NCI-H128 (cell line): ENCODE data around the gene UNC5C.

Experiments used
- DNase-seq: peaks from one replicate; lab custom pipeline; 2025; ENCODE audit not compliant: unreplicated experiment; lab: John Stamatoyannopoulos, UW

The UNC5C gene

DNA sequence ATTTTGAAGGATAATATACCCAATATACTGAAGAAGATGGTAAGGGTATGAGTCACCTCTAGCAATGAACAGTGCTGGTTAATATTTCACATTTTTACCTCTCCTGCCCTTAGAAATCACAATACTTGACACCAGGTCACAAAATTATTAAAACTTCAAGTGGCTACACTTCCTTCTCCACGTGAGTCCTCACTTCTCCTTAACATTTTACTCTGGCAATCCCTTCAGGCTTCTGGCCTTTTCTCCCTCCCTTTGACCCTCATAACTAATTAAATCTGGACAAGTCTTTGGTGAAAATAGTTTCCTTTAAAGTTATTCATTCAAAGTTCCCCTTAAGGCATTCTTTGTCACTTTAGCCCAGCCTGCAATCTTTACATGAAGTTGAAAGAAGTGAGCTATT is 190.4 kb downstream of the UNC5C start:
- no peak for DNase-seq

DNA sequence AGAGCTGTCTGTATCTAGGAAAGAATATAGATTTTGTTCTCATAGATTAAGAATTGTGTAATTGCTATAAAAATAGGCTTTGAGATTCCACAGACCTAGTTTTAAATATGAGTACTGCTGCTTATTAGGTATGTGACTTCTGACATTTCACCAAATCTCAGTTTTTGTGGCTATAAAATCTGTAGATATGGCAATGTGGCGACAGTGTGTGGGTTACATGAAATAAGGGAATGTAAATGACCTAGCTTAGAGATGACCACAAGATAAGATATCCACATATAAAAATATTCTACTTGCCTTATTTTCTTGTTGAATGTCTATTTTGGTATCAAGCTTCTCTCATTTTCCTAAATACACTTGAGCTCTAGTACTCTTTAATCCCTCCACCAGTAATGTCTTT is 193.8 kb downstream of the UNC5C start:
- DNase-seq: no peak

- DNase-seq: no peak
These were observed 200.4 kb downstream of the UNC5C start for GRCh38 chr4:95348418-95348817.

- DNase-seq: no peak
These were observed 205.5 kb downstream of the UNC5C start for GRCh38 chr4:95343235-95343634.

GRCh38 chr4:95340191-95340590 is 208.6 kb downstream of the UNC5C start:
- no peak for DNase-seq

DNA sequence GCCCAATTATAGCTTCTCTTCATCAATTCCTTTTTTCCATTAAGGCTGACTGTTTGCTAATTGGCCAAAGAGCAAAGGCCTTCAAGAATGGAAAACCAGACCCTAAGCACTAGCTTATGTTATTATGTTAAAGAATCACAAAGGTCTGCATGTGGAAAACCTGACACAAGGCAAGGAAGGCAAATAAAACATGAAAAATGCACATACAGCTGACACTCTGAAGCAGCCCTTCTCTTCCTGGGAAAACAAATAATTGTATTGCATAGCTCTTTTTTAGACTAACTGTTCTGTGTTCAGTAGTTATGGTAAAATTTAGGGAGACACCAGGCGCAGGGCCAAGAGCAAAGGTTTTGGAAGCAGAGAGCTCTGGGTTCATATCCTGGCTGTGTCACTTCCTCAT is 223.1 kb downstream of the UNC5C start:
- DNase-seq: no peak

DNA sequence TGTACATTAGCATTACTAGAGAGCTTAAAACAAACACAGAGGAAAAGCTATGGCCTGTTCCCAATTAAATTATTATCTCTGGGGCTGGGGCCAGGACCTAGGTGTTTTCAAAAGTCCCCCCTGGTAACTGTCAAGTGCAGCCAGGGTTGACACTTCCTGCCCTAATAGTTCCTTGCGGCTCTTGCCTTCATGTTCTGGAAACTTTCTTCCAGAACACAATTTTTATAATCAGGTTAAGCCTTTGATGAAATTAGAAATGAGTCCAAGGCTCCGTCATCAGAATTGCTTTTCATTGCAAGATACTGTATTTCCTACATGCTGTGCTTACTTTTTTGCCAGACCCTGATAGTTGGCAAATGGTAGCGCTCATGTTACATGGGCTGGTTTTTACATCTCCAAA is 229.6 kb downstream of the UNC5C start:
- no peak for DNase-seq

- no peak for DNase-seq
These were observed 230.3 kb downstream of the UNC5C start for GRCh38 chr4:95318483-95318882.

DNA sequence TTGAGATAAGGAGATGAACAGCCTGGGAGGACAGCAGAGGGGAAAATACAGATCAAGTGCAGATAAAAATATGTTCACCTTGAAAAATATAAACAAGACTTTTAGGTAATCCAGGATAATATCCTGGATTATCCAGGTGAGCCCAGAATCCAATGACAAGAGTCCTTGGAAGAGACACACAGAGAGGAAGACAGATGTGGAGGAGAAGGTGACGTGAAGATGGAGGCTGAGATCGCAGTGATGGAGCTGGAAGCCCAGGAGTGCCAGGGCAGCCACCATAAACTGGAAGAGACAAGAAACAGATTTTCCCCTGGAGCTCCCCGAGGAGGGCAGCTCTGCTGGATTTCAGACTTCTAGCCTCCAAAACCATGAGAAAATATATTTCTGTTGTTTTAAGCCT is 230.7 kb downstream of the UNC5C start:
- no peak for DNase-seq

DNA sequence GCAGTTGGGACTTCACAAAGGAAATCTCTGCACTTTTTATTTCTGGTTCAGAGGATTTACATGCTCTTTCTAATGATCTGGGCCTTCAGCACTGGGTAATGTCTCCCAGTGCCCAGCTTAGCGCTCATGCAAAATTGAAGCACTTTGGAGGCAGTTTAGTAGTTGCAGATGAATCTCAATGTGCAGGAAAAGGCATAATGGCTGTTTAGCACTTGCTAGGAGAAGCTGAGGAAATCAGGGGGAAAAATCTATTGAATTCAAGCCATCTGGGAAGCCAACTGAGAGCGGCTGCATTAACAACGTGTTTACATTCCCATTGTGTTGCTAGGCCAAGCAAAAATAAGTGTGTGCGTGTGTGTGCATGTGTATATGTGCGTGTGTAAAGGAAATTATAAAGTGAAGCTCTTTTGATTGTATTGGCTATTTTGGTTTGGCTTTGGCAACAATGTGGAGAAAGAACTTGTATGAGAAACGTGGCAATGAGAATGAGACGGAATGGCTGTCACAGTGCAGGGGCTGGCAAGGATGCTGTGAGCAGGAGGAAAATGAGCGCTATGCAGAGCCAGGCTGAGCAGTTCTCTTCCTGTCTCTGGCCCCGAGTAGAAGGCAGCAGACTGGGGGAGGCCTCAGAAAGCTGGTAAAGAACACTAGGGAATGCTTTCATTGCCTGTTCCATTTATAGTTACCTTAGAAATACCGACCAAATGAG is 231.5 kb downstream of the UNC5C start:
- no peak for DNase-seq

DNA sequence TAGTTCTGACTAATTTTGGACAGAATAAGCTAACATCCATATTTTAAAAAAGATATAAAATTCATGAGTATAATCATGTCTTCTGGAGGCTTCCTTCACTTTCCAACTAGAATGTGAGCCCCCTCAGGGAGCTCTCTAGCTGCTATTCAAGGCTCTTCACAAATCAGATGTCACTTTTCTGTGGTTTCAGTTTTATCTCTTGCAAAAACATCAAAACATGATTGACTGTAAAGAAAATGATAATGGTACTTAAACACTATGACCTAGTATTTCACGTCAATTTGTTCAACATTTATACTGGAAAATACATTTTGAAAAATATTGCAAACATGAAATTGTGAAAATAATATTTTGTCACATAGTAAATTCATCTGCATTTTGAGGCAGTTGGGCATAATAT is 234.2 kb downstream of the UNC5C start:
- no peak for DNase-seq

DNA sequence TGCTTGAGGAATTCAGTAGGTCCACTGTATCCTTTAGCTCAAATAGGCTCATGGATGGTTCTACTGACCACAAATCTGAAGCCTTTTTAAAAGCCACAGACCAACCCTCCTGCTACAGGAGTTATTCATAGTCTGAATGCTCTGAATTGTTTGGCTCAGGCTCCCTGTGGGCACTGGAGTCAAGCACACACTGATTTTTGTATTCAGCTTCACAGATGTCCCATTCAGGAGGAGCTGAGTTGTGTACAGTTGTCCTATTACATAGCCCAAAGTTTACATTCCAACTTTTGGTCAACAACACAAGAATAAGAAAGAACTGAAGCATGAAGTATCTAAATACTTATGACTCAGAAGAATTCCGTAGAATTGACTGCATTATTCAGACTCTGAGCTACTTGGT is 243.9 kb downstream of the UNC5C start:
- DNase-seq: no peak

GRCh38 chr4:95300304-95300703 is 248.5 kb downstream of the UNC5C start:
- DNase-seq: no peak

- DNase-seq: no peak
These were observed 252.7 kb downstream of the UNC5C start for GRCh38 chr4:95296052-95296451.

GRCh38 chr4:95295157-95295556 is 253.6 kb downstream of the UNC5C start:
- no peak for DNase-seq

DNA sequence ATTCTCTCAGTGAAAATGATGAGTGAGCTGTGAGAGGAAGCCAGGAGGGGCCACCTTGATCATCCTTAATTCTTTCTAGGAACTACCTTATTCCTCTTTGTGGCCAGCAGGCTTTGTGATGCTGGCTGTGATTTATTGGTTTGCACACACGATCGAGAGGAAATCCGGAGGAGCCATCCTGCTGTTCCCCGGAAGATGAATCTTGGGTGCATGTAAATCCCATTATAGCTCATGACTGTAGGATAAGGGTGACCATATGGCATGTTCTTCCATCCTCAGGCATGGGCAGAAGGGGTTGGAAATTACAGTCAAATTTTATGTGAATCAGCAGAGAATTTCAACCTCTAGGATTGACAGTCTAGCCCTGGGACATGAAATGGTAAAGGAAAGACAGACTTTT is 254.5 kb downstream of the UNC5C start:
- DNase-seq: no peak

DNA sequence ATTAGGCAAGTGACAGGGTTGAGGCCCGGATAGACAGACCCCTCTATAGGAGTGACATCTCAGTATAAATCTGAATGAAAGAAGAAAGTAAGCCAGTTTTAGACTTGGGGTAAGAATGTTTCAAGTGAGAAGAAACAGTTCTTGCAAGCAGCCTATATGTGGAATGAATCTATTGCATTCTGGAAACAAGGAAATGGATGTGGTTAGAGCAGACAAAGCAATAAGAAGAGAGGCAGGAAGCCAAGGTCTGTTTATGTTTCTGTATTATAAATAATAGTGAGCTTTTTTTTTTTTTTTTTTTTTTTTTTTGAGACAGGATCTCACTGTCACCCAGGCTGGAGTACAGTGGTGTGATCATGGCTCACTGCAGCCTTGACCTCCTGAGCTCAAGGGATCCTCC is 255.8 kb downstream of the UNC5C start:
- no peak for DNase-seq

GRCh38 chr4:95290702-95291101 is 258.1 kb downstream of the UNC5C start:
- no peak for DNase-seq

GRCh38 chr4:95289028-95289634 is 259.6 kb downstream of the UNC5C start:
- no peak for DNase-seq

GRCh38 chr4:95288552-95288951 is 260.2 kb downstream of the UNC5C start:
- DNase-seq: no peak

- no peak for DNase-seq
These were observed 263.0 kb downstream of the UNC5C start for GRCh38 chr4:95285797-95286196.

GRCh38 chr4:95284655-95285054 is 264.1 kb downstream of the UNC5C start:
- DNase-seq: no peak

GRCh38 chr4:95283320-95283719 is 265.5 kb downstream of the UNC5C start:
- no peak for DNase-seq
